HepG2 (cell line): ENCODE measurements around the gene NABP1. TPM values are rescaled to one million over a fixed set of nuclear protein-coding genes. Genes with fewer than 3 reads are reported as not detected.

Experiments
- ATAC-seq: fragments of 200-7000 bp; cut with Tn5 transposase; 3 replicates; pipeline ENCODE4 v1.9.1; 2020; ENCODE audit warnings: mild to moderate bottlenecking, moderate library complexity
- BruUV-seq: library from RNA; stranded (reverse); fragments of 400-500 nt; replicated peaks from 2 replicates; lab custom pipeline; 2021; lab: Mats Ljungman, UMichigan
- CTCF ChIA-PET: fragments of 300-600 bp; formaldehyde crosslinking; extraction: SDS; loops from one replicate; lab custom pipeline; 2021; ENCODE audit warnings: low total read pairs, inconsistent platforms, low intra/inter-chr PET ratio; lab: Yijun Ruan, JAX
- POLR2A ChIA-PET: fragments of 350-600 bp; sonication (Branson Sonifier 250); formaldehyde crosslinking; loops from one replicate; lab custom pipeline; 2020; ENCODE audit warnings: antibody characterized with exemption, inconsistent platforms; lab: Yijun Ruan, JAX
- DNase-seq: peaks from one replicate; pipeline ENCODE4 v3.0.0-alpha.2; 2015; ENCODE audit warnings: low spot score
- FAIRE-seq: peaks from 3 replicates; lab custom pipeline; 2011; peaks lifted over from hg19 to GRCh38; lab: Jason Lieb, UNC
- H2AFZ ChIP-seq: one replicate; pipeline ENCODE4 v1.6.1; 2011; ENCODE audit warnings: low read length, inconsistent platforms
- H3K27ac ChIP-seq: fragments of 300-600 bp; 3 replicates; pipeline ENCODE4 v1.8.0; 2011; ENCODE audit warnings: mixed run types, mild to moderate bottlenecking, mixed read lengths, low read length, inconsistent platforms; ENCODE audit not compliant: insufficient read depth; ENCODE audit errors: extremely low read length
- H3K27me3 ChIP-seq, 2 experiments: fragments of 200-600 bp in 1 of 2; 2 replicates in 1 of 2; 3 replicates in 1 of 2; pipeline versions ENCODE4 v1.6.0 to v1.8.0; 2011; ENCODE audit warnings: low read length in 2 of 2, mild to moderate bottlenecking in 2 of 2, moderate library complexity in 2 of 2, inconsistent platforms in 1 of 2; ENCODE audit not compliant: insufficient read depth in 2 of 2, control insufficient read depth in 1 of 2
- H3K36me3 ChIP-seq, 2 experiments: fragments of 200-600 bp in 1 of 2; replicated peaks in 1 of 2; 2 replicates in 1 of 2; 3 replicates in 1 of 2; pipeline versions ENCODE4 v1.5.1 to v1.8.0; 2011; ENCODE audit warnings: low read length in 2 of 2, inconsistent platforms in 1 of 2; ENCODE audit not compliant: insufficient read depth in 2 of 2, control insufficient read depth in 1 of 2
- H3K4me1 ChIP-seq: 2 replicates; pipeline ENCODE4 v1.5.1; 2012; ENCODE audit warnings: low read length, inconsistent platforms; ENCODE audit not compliant: insufficient read depth
- H3K4me2 ChIP-seq: 2 replicates; pipeline ENCODE4 v1.6.0; 2011; ENCODE audit warnings: low read depth, low read length, inconsistent platforms
- H3K4me3 ChIP-seq, 3 experiments: fragments of 200-600 bp in 1 of 3; sonication (generic), shearing (Covaris generic) in 1 of 3; replicated peaks in 1 of 3; 2 replicates each; pipeline ENCODE4 v1.5.1; 2011 to 2016; ENCODE audit warnings: low read length in 3 of 3, inconsistent platforms in 2 of 3, low read depth in 2 of 3, mild to moderate bottlenecking in 2 of 3, control low read depth in 1 of 3, mixed read lengths in 1 of 3; ENCODE audit not compliant: insufficient read depth in 1 of 3
- H3K79me2 ChIP-seq: one replicate; pipeline ENCODE4 v1.6.1; 2011; ENCODE audit warnings: low read length, inconsistent platforms; ENCODE audit not compliant: insufficient read depth
- H3K9ac ChIP-seq: 2 replicates; pipeline ENCODE4 v1.6.0; 2011; ENCODE audit warnings: mild to moderate bottlenecking, low read depth, low read length, inconsistent platforms; ENCODE audit not compliant: insufficient read depth
- H3K9me3 ChIP-seq: 2 replicates; pipeline ENCODE4 v1.5.1; 2012; ENCODE audit warnings: mild to moderate bottlenecking, low read length
- H4K20me1 ChIP-seq: 2 replicates; pipeline ENCODE4 v1.6.0; 2011; ENCODE audit warnings: inconsistent platforms, mild to moderate bottlenecking, low read length, moderate library complexity; ENCODE audit not compliant: insufficient read depth
- CREB3 ChIP-seq: sonication (generic); formaldehyde crosslinking; IDR thresholded peaks from 2 replicates; pipeline ENCODE4 v1.5.0; 2020; ENCODE audit warnings: missing genetic modification reagents
- GATAD2A ChIP-seq: IDR thresholded peaks from 2 replicates; pipeline ENCODE4 v1.6.1; 2016
- KAT7 ChIP-seq: IDR thresholded peaks from 2 replicates; pipeline ENCODE4 v1.6.1; 2018; ENCODE audit warnings: borderline replicate concordance, missing compliant biosample characterization
- SMARCE1 ChIP-seq: fragments of 450-650 bp; IDR thresholded peaks from 2 replicates; pipeline ENCODE4 v1.6.1; 2017; ENCODE audit warnings: borderline replicate concordance
- SNAPC2 ChIP-seq: sonication (generic); formaldehyde crosslinking; IDR thresholded peaks from 2 replicates; pipeline ENCODE4 v1.8.1; 2022; ENCODE audit warnings: mild to moderate bottlenecking, missing genetic modification reagents
- SOX6 ChIP-seq, 2 experiments: fragments of 450-650 bp in 1 of 2; sonication (generic) in 1 of 2; formaldehyde crosslinking in 1 of 2; IDR thresholded peaks; 2 replicates each; pipeline versions ENCODE4 v1.4.0 to v1.6.1; 2017 to 2020; ENCODE audit warnings: antibody characterized with exemption in 1 of 2, mild to moderate bottlenecking in 1 of 2, missing genetic modification reagents in 1 of 2
- SP2 ChIP-seq: sonication (generic); formaldehyde crosslinking; IDR thresholded peaks from 2 replicates; pipeline ENCODE4 v1.5.1; 2020; ENCODE audit warnings: mild to moderate bottlenecking, missing genetic modification reagents
- ZNF12 ChIP-seq: sonication (generic); formaldehyde crosslinking; IDR thresholded peaks from 2 replicates; pipeline ENCODE4 v1.5.0; 2020; ENCODE audit warnings: missing genetic modification reagents
- ZNF235 ChIP-seq: sonication (generic); formaldehyde crosslinking; IDR thresholded peaks from 2 replicates; pipeline ENCODE4 v1.8.1; 2023; ENCODE audit warnings: mild to moderate bottlenecking, missing genetic modification reagents, borderline replicate concordance
- ZNF484 ChIP-seq: sonication (generic); formaldehyde crosslinking; IDR thresholded peaks from 2 replicates; pipeline ENCODE4 v1.5.1; 2020; ENCODE audit warnings: mild to moderate bottlenecking, low read depth, missing genetic modification reagents, borderline replicate concordance
- ZNF569 ChIP-seq: sonication (generic); formaldehyde crosslinking; IDR thresholded peaks from 2 replicates; pipeline ENCODE4 v1.5.0; 2020; ENCODE audit warnings: mild to moderate bottlenecking, missing genetic modification reagents, moderate library complexity, borderline replicate concordance
- ZNF788 ChIP-seq: sonication (generic); formaldehyde crosslinking; IDR thresholded peaks from 2 replicates; pipeline ENCODE4 v1.5.0; 2020; ENCODE audit warnings: mild to moderate bottlenecking, missing genetic modification reagents, borderline replicate concordance
- WGBS: methylation state at CpG from one replicate; pipeline ENCODE4 v1.1.6; 2017; ENCODE audit warnings: low lambda C conversion rate; 5-methylcytosine and 5-hydroxymethylcytosine counted together
- in situ Hi-C: cut with HindIII; loops from 2 replicates; pipeline ENCODE4 v1.10.0; 2017; ENCODE audit warnings: low pct_unique_long_range_greater_than_20kb; ENCODE audit not compliant: extremely low pct_ligation_motif_present
- intact Hi-C: fragments of 100-400 bp; cut with micrococcal nuclease; formaldehyde crosslinking; loops from one replicate; pipeline ENCODE4 v1.10.0; 2022; ENCODE audit not compliant: unreplicated experiment
- polyA plus RNA-seq, 8 experiments: library from polyadenylated mRNA; depleted of rRNA in 3 of 8; stranded (reverse) in 7 of 8; unstranded in 1 of 8; fragments of >200 nt; fragmentation: Illumina TruSeq in 4 of 8; extraction: Trizol in 4 of 8; gene quantifications; 2 replicates each; pipeline versions ENCODE4 v1.2.1 to v1.2.3, GENCODE V29; 2011 to 2016; ENCODE audit warnings: low read depth in 4 of 8, missing spikeins in 1 of 8, mixed read lengths in 1 of 8; ENCODE audit not compliant: insufficient read depth in 1 of 8
- total RNA-seq, 5 experiments: library from RNA; depleted of rRNA; stranded (reverse); fragments of >200 nt; fragmentation: Illumina TruSeq; extraction: Trizol; gene quantifications; 2 replicates each; pipeline ENCODE4 v1.2.3, GENCODE V29; 2016; ENCODE audit warnings: low read depth in 1 of 5
- TF ChIP-seq, protein P1 (sequence below), 2 experiments: fragments of 450-650 bp in 1 of 2; sonication (generic) in 1 of 2; formaldehyde crosslinking; IDR thresholded peaks; 2 replicates each; pipeline versions ENCODE4 v1.5.0 to v1.8.0; 2020 to 2022; ENCODE audit warnings: mild to moderate bottlenecking in 1 of 2, missing genetic modification reagents in 1 of 2

NABP1 gene
- total and polyA plus RNA-seq, 2 of the 13 experiments (the other 11 are each of a cell fraction or from before 2014, with no cell fraction given), result 14.9 to 19.8 TPM

DNA sequence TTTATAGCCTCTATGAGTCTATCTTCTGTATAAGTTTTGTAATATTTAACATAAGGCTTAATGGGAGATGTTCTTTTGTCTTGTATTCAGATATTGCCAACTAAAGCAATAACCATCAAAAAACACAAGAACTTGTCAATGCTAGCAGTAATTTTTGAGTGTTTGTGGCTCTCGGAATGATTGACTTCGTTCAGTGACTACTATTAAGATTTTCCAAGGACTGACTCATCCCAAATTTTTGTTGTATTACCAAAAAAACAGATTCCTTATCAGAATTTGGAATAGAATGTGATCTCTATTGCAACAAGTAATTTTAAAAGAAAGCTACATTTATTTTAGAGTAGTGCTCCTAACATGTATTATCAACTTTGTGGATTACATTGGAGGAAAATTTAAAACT lies 8.1 kb downstream of the NABP1 start:
- in situ Hi-C loops (no loop called here), intact Hi-C loops (loop anchor here (10.0 kb wide), 1 partner anchor 179 kb away; no protein-coding TSS in a partner anchor)
- Histone ChIP-seq H3K4me3 (no peak overlapping the region), H3K27me3 (no peaks in the 10 kb centered on the region), H3K4me1 (peaks cover 26% of the 10 kb centered on the region), H3K9ac (no peak overlapping the region), H4K20me1 (no peaks in the 10 kb centered on the region), H3K27ac (no peak overlapping the region), H2AFZ (no peak overlapping the region), H3K36me3 (peaks cover 2 to 40% of the 10 kb centered on the region in 2 experiments; a peak in 4 of 5 replicates), H3K9me3 (no peaks in the 10 kb centered on the region), H3K79me2 (no peaks in the 10 kb centered on the region), H3K4me2 (no peak overlapping the region)
- WGBS, result 97% methylated on average over 2 of the region's 2 CpGs
- POLR2A ChIA-PET, result no interaction called here
- CTCF ChIA-PET, result no interaction called here
- ATAC-seq, result no peak
- FAIRE-seq, result no peak
- DNase-seq, result no peak
- BruUV-seq, result no TSS peak
- TF ChIP-seq ZNF788, result no peak
- no peak for TF ChIP-seq KAT7 (CRISPR knock-in tag)
- no peak for TF ChIP-seq SMARCE1
- TF ChIP-seq, protein P1, sequence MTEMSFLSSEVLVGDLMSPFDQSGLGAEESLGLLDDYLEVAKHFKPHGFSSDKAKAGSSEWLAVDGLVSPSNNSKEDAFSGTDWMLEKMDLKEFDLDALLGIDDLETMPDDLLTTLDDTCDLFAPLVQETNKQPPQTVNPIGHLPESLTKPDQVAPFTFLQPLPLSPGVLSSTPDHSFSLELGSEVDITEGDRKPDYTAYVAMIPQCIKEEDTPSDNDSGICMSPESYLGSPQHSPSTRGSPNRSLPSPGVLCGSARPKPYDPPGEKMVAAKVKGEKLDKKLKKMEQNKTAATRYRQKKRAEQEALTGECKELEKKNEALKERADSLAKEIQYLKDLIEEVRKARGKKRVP (CRISPR knock-in tag; IDR thresholded peaks at IDR 0.05), result no peak
- no peak for TF ChIP-seq CREB3
- no peak for TF ChIP-seq SOX6 (IDR thresholded peaks at IDR 0.05)
- TF ChIP-seq SOX6 (CRISPR knock-in tag; IDR thresholded peaks at IDR 0.05), result no peak
- no peak for TF ChIP-seq ZNF235 (CRISPR knock-in tag)
- TF ChIP-seq SNAPC2 (CRISPR knock-in tag), result no peak
- TF ChIP-seq SP2 (CRISPR knock-in tag), result no peak
- TF ChIP-seq ZNF569 (CRISPR knock-in tag), result no peak
- no peak for TF ChIP-seq ZNF484 (CRISPR knock-in tag)
- TF ChIP-seq GATAD2A (CRISPR knock-in tag), result no peak
- no peak for TF ChIP-seq ZNF12 (CRISPR knock-in tag)
- TF ChIP-seq, all 625 proteins: peak for 0
